Right lobe of liver (tissue), 6 donors: Measurements from ENCODE around the gene SLC2A6. TPM values are rescaled to one million over a fixed set of nuclear protein-coding genes. Genes with fewer than 3 reads are reported as not detected.
A peak's percentile ranks its signal among the peaks of the same experiment; 100 is the strongest.
"Not testable (repeated sequence)": the region's sequence is repeated elsewhere in the genome, so short reads cannot be mapped to it uniquely, and the experiment has no call there.

Experiments used
- ATAC-seq, 4 donors: fragments of 200-7000 bp; cut with Tn5 transposase; one replicate each; pipeline ENCODE4 v1.9.1; 2020; ENCODE audit warnings: mild to moderate bottlenecking in 4 of 4, moderate library complexity in 4 of 4
- DNase-seq, 3 donors: peaks; one replicate each; pipeline ENCODE4 v3.0.0-alpha.2; 2020
- H3K27ac ChIP-seq, 3 donors: fragments of 200-600 bp; one replicate each; pipeline ENCODE4 v1.8.0; 2022
- H3K27me3 ChIP-seq, 2 donors: fragments of 200-600 bp; one replicate each; pipeline ENCODE4 v1.8.0; 2022
- H3K36me3 ChIP-seq, 4 donors: fragments of 200-600 bp; sonication (generic) in 1 of 4; one replicate each; pipeline versions ENCODE4 v1.5.1 to v1.8.0; 2017 to 2022; ENCODE audit warnings: control low read depth in 1 of 4
- H3K4me1 ChIP-seq, 4 donors: fragments of 200-600 bp; sonication (generic) in 1 of 4; one replicate each; pipeline versions ENCODE4 v1.5.1 to v1.8.0; 2017 to 2022; ENCODE audit warnings: control low read depth in 1 of 4
- H3K4me3 ChIP-seq, 3 donors: fragments of 200-600 bp; one replicate each; pipeline ENCODE4 v1.8.0; 2022
- H3K9me3 ChIP-seq, 4 donors: fragments of 200-600 bp; sonication (generic) in 1 of 4; one replicate each; pipeline versions ENCODE4 v1.5.1 to v1.8.0; 2017 to 2022; ENCODE audit warnings: control low read depth in 1 of 4
- POLR2A ChIP-seq: fragments of 450-650 bp; IDR thresholded peaks from one replicate; pipeline ENCODE4 v1.6.1; 2017; ENCODE audit warnings: antibody characterized with exemption, mild to moderate bottlenecking
- WGBS: methylation state at CpG from one replicate; pipeline ENCODE4 v1.1.6; 2018; ENCODE audit warnings: low coverage, low lambda C conversion rate; ENCODE audit not compliant: insufficient coverage; ENCODE audit errors: missing lambda C conversion rate; 5-methylcytosine and 5-hydroxymethylcytosine counted together
- intact Hi-C, 2 donors: fragments of 100-400 bp; cut with DNase I; formaldehyde crosslinking; loops; one replicate each; pipeline versions ENCODE4 v1.11.2 to v1.14.1; 2022
- total RNA-seq, 6 experiments: library from RNA; depleted of rRNA in 2 of 6; stranded (reverse); fragments of >200 nt in 2 of 6; fragmentation: NEBNext Ultra II Directional in 3 of 6; extraction: Animal tissue kit (Norgen Biotek cat#: 25700) in 3 of 6; gene quantifications; one replicate each; pipeline versions ENCODE4 v1.1.0 to v1.2.4, GENCODE V29; 2016 to 2023
- TF ChIP-seq, protein P1 (sequence below), 4 donors: fragments of 200-600 bp in 3 of 4; fragments of 450-650 bp in 1 of 4; IDR thresholded peaks; one replicate each; pipeline versions ENCODE4 v1.5.1 to v1.8.0; 2016 to 2022; ENCODE audit warnings: antibody characterized with exemption in 4 of 4, mild to moderate bottlenecking in 2 of 4
- donor health status: DM: no; HTN: yes; CAD: no.
- donor health status: DM: no; HTN: no; CAD: no.
- donor health status: DM: no; HTN: no; CAD: no.
- donor health status: DM: no; HTN: yes; CAD: no.
- donor health status: DM: no; HTN: yes; CAD: no.

The SLC2A6 gene
- total RNA-seq, 6 experiments from 2014 or later = 0.88 to 6.8 (median 2.8) TPM

DNA sequence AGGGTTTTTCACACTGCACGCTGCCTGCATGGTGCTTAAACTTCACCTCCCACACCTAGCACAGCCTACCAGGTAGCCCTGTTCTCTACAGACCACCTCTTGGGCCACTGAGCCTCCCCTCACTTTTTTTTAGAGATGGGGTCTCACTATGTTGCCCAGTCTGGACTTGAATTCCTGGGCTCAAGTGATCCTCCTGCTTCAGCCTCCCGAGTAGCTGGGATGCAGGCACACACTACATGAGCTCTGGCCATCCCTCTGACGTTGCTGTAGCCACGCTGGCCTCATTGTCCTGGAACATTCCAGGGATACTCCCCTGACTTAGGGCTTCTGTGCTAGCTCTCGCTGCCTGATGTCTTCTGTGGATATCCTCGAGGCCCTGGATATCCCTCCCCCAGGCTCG is 26.3 kb downstream of the SLC2A6 start:
- H3K27ac ChIP-seq = no peak overlapping the region
- H3K4me3 ChIP-seq = no peak overlapping the region
- no peak for DNase-seq
- H3K9me3 ChIP-seq = no peaks in the 10 kb centered on the region
- TF ChIP-seq, protein P1, sequence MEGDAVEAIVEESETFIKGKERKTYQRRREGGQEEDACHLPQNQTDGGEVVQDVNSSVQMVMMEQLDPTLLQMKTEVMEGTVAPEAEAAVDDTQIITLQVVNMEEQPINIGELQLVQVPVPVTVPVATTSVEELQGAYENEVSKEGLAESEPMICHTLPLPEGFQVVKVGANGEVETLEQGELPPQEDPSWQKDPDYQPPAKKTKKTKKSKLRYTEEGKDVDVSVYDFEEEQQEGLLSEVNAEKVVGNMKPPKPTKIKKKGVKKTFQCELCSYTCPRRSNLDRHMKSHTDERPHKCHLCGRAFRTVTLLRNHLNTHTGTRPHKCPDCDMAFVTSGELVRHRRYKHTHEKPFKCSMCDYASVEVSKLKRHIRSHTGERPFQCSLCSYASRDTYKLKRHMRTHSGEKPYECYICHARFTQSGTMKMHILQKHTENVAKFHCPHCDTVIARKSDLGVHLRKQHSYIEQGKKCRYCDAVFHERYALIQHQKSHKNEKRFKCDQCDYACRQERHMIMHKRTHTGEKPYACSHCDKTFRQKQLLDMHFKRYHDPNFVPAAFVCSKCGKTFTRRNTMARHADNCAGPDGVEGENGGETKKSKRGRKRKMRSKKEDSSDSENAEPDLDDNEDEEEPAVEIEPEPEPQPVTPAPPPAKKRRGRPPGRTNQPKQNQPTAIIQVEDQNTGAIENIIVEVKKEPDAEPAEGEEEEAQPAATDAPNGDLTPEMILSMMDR (IDR thresholded peaks at IDR 0.05) = no peak
- no peak for TF ChIP-seq POLR2A
- peaks cover 0 to 13% (median 6%) of the 10 kb centered on the region in 4 donors for H3K4me1 ChIP-seq
- no peaks in the 10 kb centered on the region for H3K36me3 ChIP-seq
- ATAC-seq = no peak
- no peaks in the 10 kb centered on the region for H3K27me3 ChIP-seq
- 80% methylated on average over 2 of the region's 7 CpGs for WGBS
- intact Hi-C loops = no loop called here

DNA sequence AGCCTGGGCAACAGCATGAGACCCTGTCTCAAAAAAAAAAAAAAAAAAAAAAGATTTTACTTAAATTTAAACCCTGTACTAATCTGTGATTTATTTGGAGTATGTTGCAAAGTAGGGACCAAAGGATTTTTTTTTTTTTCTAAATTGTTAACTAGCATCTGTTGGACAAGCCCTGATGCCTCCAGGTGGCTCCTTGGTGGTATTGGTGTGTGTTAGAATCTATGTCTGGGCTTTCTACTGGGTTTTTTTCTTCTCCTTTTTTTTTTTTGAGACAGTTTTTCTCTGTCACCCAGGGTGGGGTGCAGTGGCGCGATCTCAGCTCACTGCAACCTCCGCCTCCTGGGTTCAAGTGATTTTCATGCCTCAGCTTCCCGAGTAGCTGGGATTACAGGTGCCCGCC is 27.0 kb downstream of the SLC2A6 start:
- intact Hi-C loops, ATAC-seq: not testable (repeated sequence)
- 33% methylated on average over 1 of the region's 5 CpGs for whole genome bisulfite sequencing

DNA sequence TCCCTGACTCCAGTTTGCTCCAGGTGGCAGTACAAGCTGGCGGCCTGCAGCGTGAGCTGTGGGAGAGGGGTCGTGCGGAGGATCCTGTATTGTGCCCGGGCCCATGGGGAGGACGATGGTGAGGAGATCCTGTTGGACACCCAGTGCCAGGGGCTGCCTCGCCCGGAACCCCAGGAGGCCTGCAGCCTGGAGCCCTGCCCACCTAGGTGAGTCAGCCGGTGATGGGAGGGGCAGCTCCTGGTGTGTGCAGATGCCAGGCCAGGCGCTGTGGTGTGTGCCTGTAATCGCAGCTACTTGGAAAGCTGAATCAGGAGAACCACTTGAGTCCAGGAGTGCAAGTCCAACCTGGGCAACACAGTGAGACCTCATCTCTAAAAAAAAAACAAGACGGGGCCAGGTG is 29.1 kb downstream of the SLC2A6 start:
- no peaks in the 10 kb centered on the region for H3K9me3 ChIP-seq
- no peaks in the 10 kb centered on the region for H3K36me3 ChIP-seq
- H3K27me3 ChIP-seq = no peaks in the 10 kb centered on the region
- 45% methylated on average over 6 of the region's 12 CpGs for WGBS
- DNase-seq = peak in 2 of 3 donors; percentile 66 to 80
- no peak overlapping the region for H3K27ac ChIP-seq
- ATAC-seq = peak; percentile 24 to 87 (median 52)
- no peak for TF ChIP-seq POLR2A
- TF ChIP-seq, protein P1 (IDR thresholded peaks at IDR 0.05) = peak in 1 of 4 donors; percentile 4
- peaks cover 0 to 13% (median 6%) of the 10 kb centered on the region in 4 donors for H3K4me1 ChIP-seq
- intact Hi-C loops = no loop called here
- H3K4me3 ChIP-seq = no peak overlapping the region

More for the DNA sequence above, 27.0 kb downstream of the SLC2A6 start:
- H3K27me3 ChIP-seq, DNase-seq, H3K36me3 ChIP-seq, H3K4me3 ChIP-seq, H3K27ac ChIP-seq, H3K9me3 ChIP-seq: not testable (repeated sequence)
- H3K4me1 ChIP-seq = peaks cover 0 to 13% (median 6%) of the 10 kb centered on the region in 4 donors

DNA sequence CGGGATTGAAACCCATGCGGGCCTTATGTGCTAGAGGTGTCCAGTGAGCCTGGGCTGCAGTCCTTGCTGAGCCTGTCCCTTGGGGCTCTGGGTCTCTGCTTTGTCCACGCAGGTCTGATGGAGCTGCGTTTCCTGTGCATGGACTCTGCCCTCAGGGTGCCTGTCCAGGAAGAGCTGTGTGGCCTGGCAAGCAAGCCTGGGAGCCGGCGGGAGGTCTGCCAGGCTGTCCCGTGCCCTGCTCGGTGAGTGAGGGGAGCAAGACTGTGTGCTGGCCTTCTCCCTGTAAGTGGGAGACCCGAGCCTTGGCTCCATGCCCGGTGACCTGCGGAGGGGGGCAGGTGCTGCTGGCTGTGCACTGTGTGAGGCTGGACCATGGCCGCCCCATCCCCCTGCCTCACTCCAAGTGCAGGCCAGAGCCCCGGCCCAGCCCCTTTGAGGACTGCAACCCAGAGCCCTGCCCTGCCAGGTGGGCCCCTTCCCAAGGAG is 30.4 kb downstream of the SLC2A6 start:
- TF ChIP-seq POLR2A = peak; percentile 63
- TF ChIP-seq, protein P1 (IDR thresholded peaks at IDR 0.05) = no peak
- ATAC-seq = peak; percentile 94 to 97 (median 96)

GRCh38 chr9:133445293-133445969 is 33.5 kb downstream of the SLC2A6 start:
- Histone ChIP-seq H3K4me3 (no peak overlapping the region), H3K27me3 (no peaks in the 10 kb centered on the region), H3K27ac (no peak overlapping the region), H3K9me3 (no peaks in the 10 kb centered on the region), H3K36me3 (no peaks in the 10 kb centered on the region), H3K4me1 (peaks cover 0 to 13% (median 6%) of the 10 kb centered on the region in 4 donors)
- no peak for TF ChIP-seq POLR2A
- TF ChIP-seq, protein P1 (IDR thresholded peaks at IDR 0.05) = no peak
- ATAC-seq = no peak
- intact Hi-C loops = no loop called here
- DNase-seq = no peak
- WGBS = 38% methylated on average over 1 of the region's 23 CpGs

More for the DNA sequence above, 30.4 kb downstream of the SLC2A6 start:
- Histone ChIP-seq H3K4me3 (no peak overlapping the region), H3K4me1 (peaks cover 0 to 13% (median 6%) of the 10 kb centered on the region in 4 donors), H3K27ac (peak overlapping the region in 2 of 3 donors; percentile 49 to 50), H3K9me3 (no peaks in the 10 kb centered on the region), H3K36me3 (no peaks in the 10 kb centered on the region), H3K27me3 (no peaks in the 10 kb centered on the region)
- DNase-seq = peak; percentile 81 to 93 (median 91)
- WGBS = 15% methylated on average over 4 of the region's 13 CpGs
- intact Hi-C loops = no loop called here
